SK-N-SH (cell line): ENCODE measurements around the gene VPS9D1. TPM values are rescaled to one million over a fixed set of nuclear protein-coding genes. Genes with fewer than 3 reads are reported as not detected.

Experiments
- CTCF ChIA-PET: fragments of 300-600, 350-600 bp; formaldehyde crosslinking; extraction: SDS; loops from one replicate; lab custom pipeline; 2021; lab: Yijun Ruan, JAX
- POLR2A ChIA-PET: fragments of 350-600 bp; sonication (Branson Sonifier 250); formaldehyde crosslinking; extraction: SDS; loops from one replicate; lab custom pipeline; 2020; ENCODE audit warnings: antibody characterized with exemption, inconsistent platforms; lab: Yijun Ruan, JAX
- DNase-seq: peaks from one replicate; pipeline ENCODE4 v3.0.0; 2012
- H2AFZ ChIP-seq: fragments of 200-600 bp; sonication (generic); 2 replicates; pipeline ENCODE4 v1.8.1; 2016; ENCODE audit warnings: antibody characterized with exemption, mild to moderate bottlenecking, low read depth
- H3F3A ChIP-seq: fragments of 200-600 bp; sonication (generic); replicated peaks from 2 replicates; pipeline ENCODE3; 2016; ENCODE audit warnings: antibody characterized with exemption, mild to moderate bottlenecking; ENCODE audit not compliant: insufficient read depth
- H3K27ac ChIP-seq, 2 experiments: fragments of 200-500 bp in 1 of 2; fragments of 200-600 bp in 1 of 2; sonication (Bioruptor generic) in 1 of 2; sonication (generic), shearing (Covaris generic) in 1 of 2; 2 replicates each; pipeline versions ENCODE4 v1.5.1 to v1.6.1; 2014 to 2016; ENCODE audit warnings: low read depth in 2 of 2, inconsistent platforms in 1 of 2, low read length in 1 of 2, mild to moderate bottlenecking in 1 of 2, mixed read lengths in 1 of 2
- H3K27me3 ChIP-seq: fragments of 200-600 bp; sonication (generic), shearing (Covaris generic); 2 replicates; pipeline ENCODE4 v1.6.1; 2016; ENCODE audit warnings: mixed run types; ENCODE audit not compliant: insufficient read depth
- H3K36me3 ChIP-seq, 2 experiments: fragments of 200-500 bp in 1 of 2; fragments of 200-600 bp in 1 of 2; sonication (Bioruptor generic) in 1 of 2; sonication (generic) in 1 of 2; replicated peaks in 1 of 2; 2 replicates each; pipeline versions ENCODE3 to v1.5.1; 2014 to 2016; ENCODE audit warnings: low read length in 1 of 2, mild to moderate bottlenecking in 1 of 2; ENCODE audit not compliant: insufficient read depth in 2 of 2, control insufficient read depth in 1 of 2
- H3K4me1 ChIP-seq, 2 experiments: fragments of 200-500 bp in 1 of 2; fragments of 200-600 bp in 1 of 2; sonication (Bioruptor generic) in 1 of 2; sonication (generic), shearing (Covaris generic) in 1 of 2; 2 replicates each; pipeline versions ENCODE4 v1.5.1 to v1.6.1; 2014 to 2016; ENCODE audit warnings: low read depth in 1 of 2, low read length in 1 of 2, mixed run types in 1 of 2; ENCODE audit not compliant: insufficient read depth in 2 of 2, control insufficient read depth in 1 of 2
- H3K4me2 ChIP-seq: fragments of 200-600 bp; sonication (generic), shearing (Covaris generic); 2 replicates; pipeline ENCODE4 v1.6.1; 2017; ENCODE audit warnings: mixed run types
- H3K4me3 ChIP-seq, 2 experiments: fragments of 200-500 bp in 1 of 2; fragments of 200-600 bp in 1 of 2; sonication (Bioruptor generic) in 1 of 2; sonication (generic), shearing (Covaris generic) in 1 of 2; 2 replicates each; pipeline versions ENCODE4 v1.5.1 to v1.8.1; 2014 to 2016; ENCODE audit warnings: low read depth in 2 of 2, inconsistent platforms in 1 of 2, low read length in 1 of 2, mild to moderate bottlenecking in 1 of 2, mixed read lengths in 1 of 2, moderate library complexity in 1 of 2
- H3K79me2 ChIP-seq: fragments of 200-600 bp; sonication (generic); 2 replicates; pipeline ENCODE4 v1.8.1; 2017; ENCODE audit warnings: mild to moderate bottlenecking; ENCODE audit not compliant: insufficient read depth
- H3K9ac ChIP-seq: fragments of 200-600 bp; sonication (generic); 2 replicates; pipeline ENCODE4 v1.6.1; 2017; ENCODE audit warnings: mixed run types
- H3K9me2 ChIP-seq: fragments of 200-600 bp; sonication (generic); 2 replicates; pipeline ENCODE4 v1.6.1; 2017; ENCODE audit warnings: mixed run types
- H3K9me3 ChIP-seq: fragments of 200-600 bp; sonication (generic); 2 replicates; pipeline ENCODE4 v1.6.1; 2017; ENCODE audit warnings: mixed run types, mild to moderate bottlenecking, moderate library complexity
- H4K20me1 ChIP-seq: fragments of 200-600 bp; sonication (generic); 2 replicates; pipeline ENCODE4 v1.6.1; 2017; ENCODE audit warnings: mild to moderate bottlenecking, mixed run types; ENCODE audit not compliant: insufficient read depth
- EZH2phosphoT487 ChIP-seq: fragments of 200-600 bp; sonication (generic); IDR thresholded peaks from 2 replicates; pipeline ENCODE4 v1.6.1; 2017; ENCODE audit warnings: low read depth, mixed run types, mild to moderate bottlenecking, antibody characterized with exemption, moderate library complexity, borderline replicate concordance
- FOSL2 ChIP-seq: IDR thresholded peaks from 2 replicates; pipeline ENCODE4 v1.4.0; 2012; ENCODE audit warnings: low read depth, mild to moderate bottlenecking, moderate library complexity, borderline replicate concordance
- FOXJ3 ChIP-seq: sonication (generic); formaldehyde crosslinking; IDR thresholded peaks from 2 replicates; pipeline ENCODE4 v1.5.1; 2020; ENCODE audit warnings: mild to moderate bottlenecking, missing genetic modification reagents
- FOXM1 ChIP-seq: IDR thresholded peaks from 2 replicates; pipeline ENCODE4 v1.4.0; 2012; ENCODE audit warnings: low read depth, mild to moderate bottlenecking
- MEF2A ChIP-seq: IDR thresholded peaks from 2 replicates; pipeline ENCODE4 v1.4.0; 2012; ENCODE audit warnings: low read depth, borderline replicate concordance
- TEAD4 ChIP-seq: IDR thresholded peaks from 2 replicates; pipeline ENCODE4 v1.4.0; 2012; ENCODE audit warnings: mild to moderate bottlenecking, borderline replicate concordance; ENCODE audit not compliant: insufficient read depth
- WGBS: methylation state at CpG from one replicate; pipeline ENCODE4 v1.1.6; 2017; ENCODE audit warnings: low lambda C conversion rate; 5-methylcytosine and 5-hydroxymethylcytosine counted together
- polyA plus RNA-seq, 3 experiments: library from polyadenylated mRNA; depleted of rRNA; stranded (reverse); fragments of >200 nt; gene quantifications; 2 replicates each; pipeline ENCODE4 v1.2.3, GENCODE V29; 2012
- TF ChIP-seq, protein P1 (sequence below): fragments of 150-350 bp; IDR thresholded peaks from 2 replicates; pipeline ENCODE4 v1.6.1; 2017; ENCODE audit warnings: antibody characterized with exemption, low read length, low read depth, borderline replicate concordance

Gene VPS9D1
- polyA plus RNA-seq, 1 of the 3 experiments (the other 2 are of a cell fraction) = 10.1 TPM

DNA sequence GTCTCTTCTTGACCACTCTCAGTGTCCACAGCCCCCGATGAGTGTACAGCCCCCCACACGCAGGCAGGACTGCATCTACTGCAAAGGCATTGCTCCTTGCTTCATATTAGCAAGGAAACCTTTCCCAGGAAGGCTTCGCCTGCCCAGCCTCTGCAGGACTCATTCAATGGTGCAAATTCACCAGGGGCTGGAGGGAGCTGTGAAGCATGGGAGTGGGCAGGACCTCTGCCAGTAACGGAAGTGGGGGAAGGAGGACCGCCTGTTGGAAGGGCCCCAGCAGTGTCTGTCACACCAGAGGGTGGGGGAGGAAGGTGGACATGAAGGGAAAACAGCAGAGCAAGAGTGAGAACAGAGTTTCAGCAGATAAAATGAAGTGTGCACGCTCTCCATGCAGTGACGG lies 60.6 kb downstream of the VPS9D1 start:
- H3K4me1 ChIP-seq = peaks cover 0 to 13% of the 10 kb centered on the region in 2 experiments; a peak in 1 of 4 replicates
- 96% methylated on average over 7 of the region's 7 CpGs for WGBS
- H3K9me2 ChIP-seq = no peaks in the 10 kb centered on the region
- no peak overlapping the region for H3K9ac ChIP-seq
- H3K79me2 ChIP-seq = peaks cover 56% of the 10 kb centered on the region
- ChIA-PET POLR2A (no interaction called here), CTCF (interaction anchor here (0.6 to 2.9 kb wide), 3 partner anchors 8 to 25 kb away, joined by 3 to 8 read pairs (median 4); no protein-coding TSS in a partner anchor)
- no peak overlapping the region for H3K4me2 ChIP-seq
- no peak overlapping the region for H3K4me3 ChIP-seq
- H4K20me1 ChIP-seq = no peaks in the 10 kb centered on the region
- no peak for DNase-seq
- H3F3A ChIP-seq = no peaks in the 10 kb centered on the region
- H3K27ac ChIP-seq = no peak overlapping the region
- H3K36me3 ChIP-seq = peaks cover 11 to 23% of the 10 kb centered on the region in 2 experiments
- no peak for TF ChIP-seq FOXM1
- TF ChIP-seq, protein P1, sequence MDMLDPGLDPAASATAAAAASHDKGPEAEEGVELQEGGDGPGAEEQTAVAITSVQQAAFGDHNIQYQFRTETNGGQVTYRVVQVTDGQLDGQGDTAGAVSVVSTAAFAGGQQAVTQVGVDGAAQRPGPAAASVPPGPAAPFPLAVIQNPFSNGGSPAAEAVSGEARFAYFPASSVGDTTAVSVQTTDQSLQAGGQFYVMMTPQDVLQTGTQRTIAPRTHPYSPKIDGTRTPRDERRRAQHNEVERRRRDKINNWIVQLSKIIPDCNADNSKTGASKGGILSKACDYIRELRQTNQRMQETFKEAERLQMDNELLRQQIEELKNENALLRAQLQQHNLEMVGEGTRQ = no peak
- no peak for TF ChIP-seq TEAD4
- no peak for TF ChIP-seq FOXJ3 (CRISPR knock-in tag)
- no peak for TF ChIP-seq EZH2phosphoT487
- no peaks in the 10 kb centered on the region for H3K9me3 ChIP-seq
- H3K27me3 ChIP-seq = no peaks in the 10 kb centered on the region
- H2AFZ ChIP-seq = no peak overlapping the region

DNA sequence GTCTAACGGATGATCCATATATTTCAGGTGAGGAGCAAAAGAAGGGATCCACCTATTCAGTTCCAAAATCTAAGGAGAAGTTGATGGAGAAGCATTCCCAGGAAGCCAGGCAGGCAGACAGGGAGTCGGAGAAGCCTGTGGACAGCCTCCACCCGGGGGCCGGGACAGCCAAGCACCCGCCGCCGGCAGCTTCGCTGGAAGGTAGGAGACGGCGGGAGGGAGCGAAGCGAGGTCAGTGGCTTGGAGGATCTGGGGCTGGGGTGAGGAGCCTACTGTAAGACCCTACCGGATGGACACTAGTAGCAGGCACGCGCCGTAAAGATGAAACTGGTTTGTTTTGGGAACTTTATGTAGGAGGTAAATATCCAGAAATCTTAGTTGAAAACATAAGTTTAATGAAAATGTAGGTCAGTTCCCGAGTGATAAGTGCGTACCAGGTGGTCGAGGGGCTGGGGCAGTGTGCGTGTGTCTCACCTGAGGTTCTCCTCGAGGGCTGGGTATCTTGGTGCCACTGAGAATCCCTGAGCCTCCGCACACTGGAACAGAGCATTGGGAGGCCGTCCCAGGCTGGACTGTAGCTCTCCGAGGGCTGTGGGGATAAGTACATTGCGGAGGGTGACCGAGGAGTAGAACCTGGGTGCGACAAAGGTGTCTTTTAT lies 62.3 kb downstream of the VPS9D1 start:
- CTCF ChIA-PET = interaction anchor here (0.6 to 2.9 kb wide), 3 partner anchors 9 to 23 kb away, joined by 3 to 8 read pairs (median 4); no protein-coding TSS in a partner anchor
- peak; percentile 71 for DNase-seq
- H3K9me3 ChIP-seq = no peaks in the 10 kb centered on the region
- peaks cover 10% of the 10 kb centered on the region; the same call in 1 of the 2 replicates for H4K20me1 ChIP-seq
- peaks cover 74% of the 10 kb centered on the region for H3K79me2 ChIP-seq
- peaks cover 15 to 21% of the 10 kb centered on the region in 2 experiments for H3K36me3 ChIP-seq
- POLR2A ChIA-PET = interaction anchor here (1.0 kb wide), 1 partner anchor 16 kb away, joined by 3 read pairs; no protein-coding TSS in a partner anchor
- peak overlapping the region; percentile 60 to 75 for H3K27ac ChIP-seq
- peak overlapping the region; percentile 80; the same call in 1 of the 2 replicates for H2AFZ ChIP-seq
- peaks cover 0 to 13% of the 10 kb centered on the region in 2 experiments; a peak in 1 of 4 replicates for H3K4me1 ChIP-seq
- no peaks in the 10 kb centered on the region for H3F3A ChIP-seq
- peak overlapping the region; percentile 87 for H3K4me2 ChIP-seq
- H3K27me3 ChIP-seq = no peaks in the 10 kb centered on the region
- TF ChIP-seq MEF2A (no peak), FOSL2 (0 out of 2 replicates have a peak, but pooled peaks have one; percentile 0)
- peak overlapping the region; percentile 83 for H3K9ac ChIP-seq
- peak overlapping the region; percentile 83 to 89 for H3K4me3 ChIP-seq
- H3K9me2 ChIP-seq = no peaks in the 10 kb centered on the region
- WGBS = 7% methylated on average over 25 of the region's 27 CpGs
